HUDEP-2 (cell line): ENCODE data around the gene COL16A1.
"Not testable (repeated sequence)": the region's sequence is repeated elsewhere in the genome, so short reads cannot be mapped to it uniquely, and the experiment has no call there.

ENCODE experiments used
- DNase-seq, 76 experiments: peaks; one replicate each; lab custom pipeline; 2025; ENCODE audit not compliant: unreplicated experiment in 76 of 76; lab: John Stamatoyannopoulos, UW

COL16A1 gene

DNA sequence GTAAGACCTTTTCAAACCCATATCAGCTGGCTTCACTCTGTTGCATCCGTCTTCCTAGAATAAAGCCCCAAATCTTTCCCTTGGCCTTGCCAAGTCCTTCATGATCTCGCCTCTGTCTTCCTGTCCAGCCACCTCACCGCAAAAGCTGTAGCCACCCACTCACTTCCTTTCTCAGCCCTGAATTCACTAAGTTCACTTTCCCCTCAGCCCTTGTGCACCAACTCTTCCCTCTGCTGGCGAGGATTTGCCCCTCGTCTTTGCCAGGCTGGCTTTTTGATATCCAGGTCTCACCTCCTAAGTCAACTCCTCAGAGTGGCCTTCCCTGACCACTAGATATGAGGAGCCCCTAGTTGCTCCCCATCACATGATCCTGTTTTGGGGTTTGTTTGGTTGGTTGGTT lies 3.9 kb upstream of the COL16A1 start:
- peak in 5 of 76 experiments; percentile 14 to 46 (median 19) for DNase-seq

DNA sequence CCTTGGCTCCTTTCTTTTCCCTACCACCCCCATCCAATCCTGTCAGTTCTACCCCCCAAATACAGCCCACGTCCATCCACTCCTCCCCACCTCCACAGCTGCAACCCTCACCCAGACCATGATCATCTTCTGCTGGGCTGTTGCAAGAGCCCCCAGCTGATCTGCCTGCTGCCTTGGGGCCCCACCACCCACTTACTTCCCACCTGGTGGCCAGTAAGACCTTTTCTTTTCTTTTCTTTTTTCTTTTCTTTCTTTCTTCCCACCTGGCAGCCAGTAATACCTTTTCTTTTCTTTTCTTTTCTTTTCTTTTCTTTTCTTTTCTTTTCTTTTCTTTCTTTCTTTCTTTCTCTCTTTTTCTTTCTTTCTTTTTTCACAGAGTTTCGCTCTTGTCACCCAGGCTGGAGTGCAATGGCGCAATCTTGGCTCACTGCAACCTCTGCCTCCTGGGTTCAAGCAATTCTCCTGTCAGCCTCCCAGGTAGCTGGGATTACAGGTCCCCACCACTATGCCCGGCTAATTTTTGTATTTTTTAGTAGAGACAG lies 3.3 kb upstream of the COL16A1 start:
- DNase-seq, result not testable (repeated sequence)

DNA sequence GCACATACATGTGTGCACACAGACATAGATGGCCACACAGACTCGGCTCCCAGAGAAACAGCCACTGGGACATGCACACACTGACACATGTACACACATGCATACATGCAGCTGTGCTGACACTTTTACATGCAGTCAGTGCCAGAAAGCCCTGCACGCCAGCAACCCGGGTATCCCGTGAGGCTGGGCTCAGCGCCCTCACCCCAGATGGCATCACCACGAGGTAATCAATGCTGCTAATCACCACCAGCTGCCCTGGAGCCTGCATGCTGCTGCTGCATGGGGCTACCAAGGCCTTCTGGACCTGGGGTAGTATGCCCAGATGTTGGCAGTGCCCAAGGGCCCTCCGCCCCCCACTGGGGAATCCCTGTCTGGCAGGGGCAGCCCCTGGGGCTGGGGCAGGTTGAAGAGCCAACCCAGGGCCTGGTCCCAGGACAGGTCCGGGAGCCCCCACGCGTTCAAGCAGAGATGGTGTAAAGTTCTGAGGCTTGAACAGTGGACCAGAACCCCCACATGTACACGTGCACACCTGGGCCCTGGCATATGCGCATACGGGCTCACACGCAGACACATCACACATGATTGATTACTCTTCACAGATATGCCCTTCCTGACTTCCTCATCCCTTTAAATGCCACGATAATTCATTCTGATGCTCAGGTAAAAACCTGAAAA lies 2.7 kb upstream of the COL16A1 start:
- DNase-seq, result no peak

DNA sequence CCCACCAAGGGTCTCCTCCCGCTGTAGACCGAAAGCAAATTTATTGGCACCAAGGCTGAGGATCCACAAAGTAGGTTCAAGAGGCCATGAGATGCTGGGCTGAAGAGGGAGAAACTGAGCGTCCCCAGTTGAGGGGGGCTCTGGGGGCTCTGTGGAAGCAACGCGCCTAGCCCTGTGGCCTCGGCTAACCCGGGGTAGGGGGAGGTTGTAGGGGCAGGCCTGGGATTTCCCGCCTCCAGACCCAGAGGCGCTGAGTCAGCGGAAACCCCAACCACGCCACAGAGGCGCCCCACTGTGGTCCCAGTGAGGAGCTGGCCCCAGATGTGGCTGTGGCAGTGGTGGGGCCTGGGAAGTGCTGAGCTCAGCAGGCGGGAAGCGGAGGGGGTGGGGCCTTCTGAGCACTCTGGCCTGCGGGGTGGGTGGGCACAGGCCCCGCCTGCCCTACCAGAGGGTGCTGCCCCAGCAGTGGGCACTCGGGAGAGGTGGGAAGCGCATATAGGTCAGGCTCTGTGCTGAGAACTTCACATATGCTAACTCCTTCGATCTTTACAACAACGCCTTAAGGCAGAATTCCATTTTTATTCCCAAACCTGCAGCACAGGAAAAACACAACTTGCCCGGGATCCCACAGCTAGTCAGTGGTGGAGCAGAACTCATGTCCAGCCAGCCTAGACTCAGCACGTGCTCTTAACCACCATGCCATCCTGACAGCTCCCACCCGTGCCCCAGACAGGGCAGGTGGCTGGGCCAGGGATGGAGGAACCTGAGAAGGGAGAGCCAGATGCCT lies 1.5 kb upstream of the COL16A1 start:
- peak in 7 of 76 experiments; percentile 6 to 33 (median 10) for DNase-seq

DNA sequence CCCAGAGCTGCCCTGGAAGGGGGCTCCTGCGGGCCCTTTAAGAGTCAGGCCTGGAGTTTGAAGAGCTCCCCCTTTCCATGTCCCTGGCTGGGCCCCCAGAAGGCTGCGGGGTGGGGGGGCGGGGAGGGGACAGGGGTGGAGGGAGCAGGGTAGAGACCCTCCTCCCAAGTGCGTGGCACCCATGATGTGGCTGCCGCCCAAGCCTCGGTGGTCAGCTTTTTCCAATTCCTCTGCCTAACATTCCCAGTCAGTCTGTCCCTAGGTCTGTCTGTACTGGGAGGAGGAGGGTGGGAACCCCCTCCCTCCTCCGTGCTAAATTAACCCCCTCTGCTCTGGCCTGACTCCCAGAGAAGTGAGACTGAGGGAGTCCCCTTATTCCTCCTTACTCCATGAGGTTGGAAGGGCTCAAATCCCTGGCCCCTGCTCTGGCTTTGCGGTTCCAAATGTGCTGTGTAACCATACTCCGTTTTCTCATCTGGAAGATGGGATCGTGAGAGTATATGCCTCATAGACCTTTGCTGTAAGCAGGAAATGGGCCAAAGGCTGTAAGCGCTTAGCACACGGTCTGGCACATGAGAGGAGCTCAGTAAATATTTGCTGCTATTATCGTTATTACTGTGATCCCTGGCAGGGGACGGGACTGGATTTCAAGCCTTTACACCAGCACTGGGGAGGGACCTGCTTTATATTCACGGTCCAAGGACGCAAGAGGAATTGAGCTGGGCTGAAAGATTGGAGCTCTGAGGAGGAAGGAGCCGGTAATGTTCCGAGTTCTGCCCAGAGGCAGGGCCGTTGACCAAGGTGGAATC lies 658 bp upstream of the COL16A1 start:
- DNase-seq, result no peak

DNA sequence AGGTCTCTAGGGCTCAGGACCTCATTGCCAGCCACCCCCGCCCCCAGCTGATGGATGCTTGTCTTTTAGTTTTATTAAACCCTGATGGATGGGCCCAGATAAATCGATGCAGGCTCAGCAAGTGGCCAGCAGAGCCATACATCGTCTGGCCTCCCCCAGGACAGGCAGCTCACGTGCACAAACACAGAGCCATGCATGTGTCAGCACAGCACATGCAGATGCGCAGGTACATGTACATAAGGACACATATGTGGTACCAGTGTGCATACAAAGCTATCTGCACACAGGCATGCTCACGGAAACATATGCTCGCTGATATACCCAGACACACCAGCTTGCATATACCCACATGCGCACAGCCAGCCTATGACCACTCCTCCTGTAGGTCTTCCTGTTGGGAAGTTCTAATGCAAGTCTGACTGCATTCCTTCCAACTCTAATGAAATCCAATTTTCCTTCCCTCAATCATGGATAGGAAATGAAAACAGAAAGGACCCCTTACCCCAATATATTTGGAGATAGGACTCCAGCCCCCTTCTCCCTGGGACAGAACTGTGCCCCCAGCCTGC lies 897 bp downstream of the COL16A1 start:
- no peak for DNase-seq

DNA sequence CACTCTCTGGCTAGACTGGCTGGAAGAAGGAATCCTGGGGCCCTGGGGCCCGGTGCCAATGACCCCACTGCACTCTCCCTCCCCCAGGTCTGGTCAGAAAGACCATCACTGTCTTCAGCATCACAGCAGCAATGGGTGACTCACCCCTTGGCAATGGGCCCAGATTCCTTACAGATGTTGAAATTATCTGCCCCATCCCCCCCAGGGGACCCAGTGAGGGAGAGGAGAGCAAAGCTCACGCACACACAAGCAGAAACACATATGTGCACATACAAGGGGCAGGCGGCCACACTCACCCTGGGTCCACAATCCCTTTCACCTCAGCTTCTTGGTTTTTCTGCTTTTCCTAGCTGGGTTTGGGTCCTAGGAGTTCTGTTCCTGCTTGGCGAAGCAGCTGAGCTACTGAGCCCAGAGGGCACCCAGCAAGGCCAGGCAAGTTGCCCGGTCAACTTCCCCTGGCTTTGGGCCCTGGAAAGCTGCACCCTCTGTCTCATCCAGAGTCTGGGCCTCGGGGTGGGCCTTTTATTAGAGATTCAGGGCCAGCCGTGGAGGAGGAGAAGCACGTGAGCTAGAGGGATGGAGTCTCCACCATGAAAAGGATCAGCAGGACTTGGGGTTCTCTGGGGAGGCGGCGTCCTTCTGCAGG lies 2.6 kb downstream of the COL16A1 start:
- peak in 18 of 76 experiments; percentile 8 to 58 (median 16) for DNase-seq

DNA sequence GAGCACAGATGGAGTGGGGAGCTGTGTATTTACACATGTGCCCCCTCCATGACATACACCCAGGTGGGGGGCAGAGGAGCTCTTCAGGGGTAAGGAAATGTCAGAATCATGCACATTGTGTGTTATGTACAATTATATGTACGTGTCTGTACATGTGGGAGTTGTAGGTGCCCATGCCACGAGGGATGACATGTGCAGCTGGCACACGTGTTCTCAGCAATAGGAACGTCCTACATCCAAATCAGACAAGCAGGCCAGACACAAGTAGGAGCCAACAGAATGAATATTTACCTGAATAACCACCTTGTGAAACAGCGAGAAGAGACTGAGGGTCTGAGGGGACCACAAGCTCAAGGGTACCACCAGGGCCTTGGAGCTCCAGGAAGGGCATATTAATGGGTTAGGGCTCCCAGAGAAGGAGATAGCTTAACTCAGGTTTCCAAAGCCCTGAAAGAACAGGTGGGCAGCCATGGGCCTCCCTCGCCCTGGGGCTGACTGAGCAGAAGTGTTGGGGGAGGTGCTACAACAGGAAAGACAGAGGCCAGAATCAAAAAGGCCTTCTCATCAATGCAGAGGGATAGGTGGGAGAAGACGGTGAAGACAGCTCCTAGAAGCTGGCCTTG lies 3.2 kb downstream of the COL16A1 start:
- DNase-seq, result no peak

DNA sequence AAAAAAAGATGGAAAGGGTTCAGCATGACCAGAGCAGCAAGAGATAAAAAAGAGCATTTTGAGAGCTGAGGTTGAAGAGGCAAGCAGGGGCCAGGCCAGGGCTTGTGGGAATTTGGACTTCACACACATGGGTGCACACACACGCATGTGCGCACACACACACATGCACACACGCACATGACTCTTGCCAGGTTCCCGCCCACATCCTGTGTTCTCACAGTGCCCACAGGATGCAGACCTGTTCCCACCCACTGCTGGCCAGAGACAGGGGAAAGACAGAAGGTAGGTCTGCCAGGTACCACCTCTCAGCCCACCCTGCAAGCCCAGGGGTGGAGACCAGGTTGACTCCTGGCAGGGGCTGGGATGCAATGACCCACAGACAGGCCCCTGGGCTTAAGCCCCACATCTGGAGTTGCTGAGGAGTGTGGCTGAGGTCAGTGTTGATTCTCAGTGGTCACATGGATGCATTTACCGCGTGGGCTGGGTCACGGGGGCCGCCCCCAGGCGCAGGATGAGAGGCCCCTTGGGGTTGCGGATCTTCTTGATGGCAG lies 4.4 kb downstream of the COL16A1 start:
- DNase-seq, result no peak

DNA sequence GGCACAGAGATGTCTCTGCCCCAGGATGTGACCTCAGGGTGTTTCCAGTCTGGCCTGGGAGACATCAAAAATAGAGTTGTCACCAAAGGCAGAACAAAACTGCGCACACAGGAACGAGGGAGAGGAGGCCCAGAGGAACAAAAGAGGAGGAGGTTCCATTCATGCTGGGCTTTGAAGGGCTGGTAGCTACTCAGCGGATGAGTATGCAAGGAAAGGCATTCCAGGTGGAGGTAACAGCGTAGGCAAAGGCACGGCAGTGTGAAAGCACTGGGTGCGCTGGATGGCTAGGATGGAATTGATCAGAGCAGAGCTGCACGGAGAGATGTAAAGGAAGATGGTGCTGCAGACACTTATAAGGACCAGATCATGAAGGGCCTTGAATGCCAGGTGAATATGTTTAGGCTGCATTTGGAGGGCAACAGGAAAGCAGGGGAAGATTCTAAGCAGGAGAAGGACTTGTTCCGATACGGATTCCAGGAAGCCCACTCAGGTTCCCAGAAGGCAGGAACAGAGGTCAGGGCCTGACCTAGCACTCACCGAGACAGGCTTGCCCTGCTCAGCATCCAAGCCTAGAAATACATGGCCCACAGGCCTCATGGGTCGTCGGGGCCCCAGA lies 6.3 kb downstream of the COL16A1 start:
- no peak for DNase-seq

DNA sequence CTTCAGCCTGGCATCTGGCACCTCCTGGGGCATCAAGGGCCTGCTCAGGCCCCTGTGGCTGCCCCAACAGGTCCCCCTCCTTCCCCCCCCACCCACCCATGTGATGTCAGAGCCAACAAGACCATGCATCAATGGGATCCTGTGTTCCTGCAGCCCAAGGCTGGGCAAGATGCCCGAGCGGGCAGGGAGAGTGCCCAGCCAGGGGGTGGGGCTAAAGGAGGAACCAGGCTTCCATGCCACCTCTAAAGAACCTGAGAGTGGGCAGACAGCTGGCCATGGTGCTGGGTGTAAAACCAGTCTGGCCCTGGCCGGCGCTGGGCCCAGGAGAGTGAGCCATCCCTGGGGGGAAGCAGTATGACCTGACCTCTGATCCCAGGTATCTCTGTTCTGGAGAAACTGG lies 7.6 kb downstream of the COL16A1 start:
- no peak for DNase-seq

DNA sequence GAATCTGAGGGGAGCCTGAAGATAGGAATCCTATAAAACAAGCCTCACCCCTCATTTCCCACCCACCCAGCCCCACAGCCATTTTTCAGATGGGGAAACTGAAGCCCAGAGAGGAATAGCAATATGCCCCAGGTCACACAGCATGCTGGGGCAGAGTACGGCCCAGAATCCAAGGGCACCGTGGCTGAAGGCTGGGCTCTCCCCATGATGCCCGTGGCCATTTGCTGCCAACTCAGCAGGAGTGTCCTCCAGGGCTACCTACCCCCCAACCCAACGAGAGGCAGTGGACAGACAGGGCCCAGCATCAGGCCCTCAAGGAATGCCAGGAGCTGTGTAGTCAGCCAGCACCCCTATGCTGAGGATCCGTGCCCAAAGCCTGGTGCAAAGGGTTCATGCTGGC lies 8.5 kb downstream of the COL16A1 start:
- DNase-seq, result no peak

DNA sequence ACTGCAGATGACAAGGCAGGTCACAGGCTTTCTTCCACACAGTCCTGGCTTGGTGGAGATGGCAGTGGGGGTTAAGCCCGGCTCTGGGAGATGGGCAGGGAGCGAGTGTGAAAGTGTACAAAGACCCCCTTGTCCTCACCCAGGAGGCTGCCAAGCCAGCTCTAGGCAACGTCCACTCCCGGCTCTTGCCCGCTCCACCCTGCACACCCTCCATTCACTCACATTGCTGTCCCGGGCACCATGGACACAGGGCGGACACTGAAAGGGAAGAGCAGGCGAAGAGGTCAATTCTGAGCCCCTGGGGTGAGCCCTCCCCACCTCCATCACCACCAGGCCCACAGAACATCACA lies 8.9 kb downstream of the COL16A1 start:
- no peak for DNase-seq

DNA sequence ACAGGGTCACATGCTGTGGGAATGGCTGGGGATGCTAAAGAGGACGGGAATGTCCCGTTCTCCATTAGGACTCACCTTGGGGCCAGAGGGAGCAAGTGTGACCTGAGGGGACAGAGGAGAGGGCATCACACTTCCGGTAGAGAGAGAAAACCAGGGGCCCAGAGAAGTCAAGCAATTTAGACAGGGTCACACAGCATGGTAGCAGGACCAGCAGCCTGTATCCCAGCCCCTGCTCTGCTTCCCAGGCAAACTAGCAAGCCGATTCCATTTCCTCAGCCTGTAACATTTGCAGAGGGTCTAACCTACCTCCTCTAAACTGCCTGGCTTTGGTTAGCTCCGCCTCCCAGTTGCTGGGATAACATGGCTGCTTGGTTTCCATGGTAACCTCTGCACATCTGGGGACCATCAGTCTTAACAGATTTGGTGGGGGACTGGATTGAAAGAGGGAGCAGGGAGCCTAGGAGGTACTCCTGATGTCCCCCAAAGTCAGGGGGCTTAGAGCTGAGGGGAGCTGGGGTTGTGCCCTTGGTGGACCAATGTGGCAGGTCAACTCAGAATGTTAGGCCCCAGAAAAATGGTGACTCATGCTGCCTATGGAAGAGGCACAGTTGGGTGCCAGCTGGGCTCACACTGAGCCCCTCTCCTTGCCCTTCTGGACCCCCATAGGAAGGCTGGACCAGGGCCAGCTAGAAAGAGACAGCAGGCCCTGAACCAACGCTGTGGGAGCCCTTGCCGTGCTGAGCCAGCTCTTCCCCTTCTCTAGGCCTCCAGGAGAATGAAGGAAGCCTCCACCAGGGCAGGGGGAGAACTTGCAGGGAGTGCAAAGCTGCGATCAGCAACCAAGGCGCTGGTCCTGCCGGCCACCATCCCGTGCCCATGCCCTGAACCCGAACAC lies 9.5 kb downstream of the COL16A1 start:
- DNase-seq, result no peak

DNA sequence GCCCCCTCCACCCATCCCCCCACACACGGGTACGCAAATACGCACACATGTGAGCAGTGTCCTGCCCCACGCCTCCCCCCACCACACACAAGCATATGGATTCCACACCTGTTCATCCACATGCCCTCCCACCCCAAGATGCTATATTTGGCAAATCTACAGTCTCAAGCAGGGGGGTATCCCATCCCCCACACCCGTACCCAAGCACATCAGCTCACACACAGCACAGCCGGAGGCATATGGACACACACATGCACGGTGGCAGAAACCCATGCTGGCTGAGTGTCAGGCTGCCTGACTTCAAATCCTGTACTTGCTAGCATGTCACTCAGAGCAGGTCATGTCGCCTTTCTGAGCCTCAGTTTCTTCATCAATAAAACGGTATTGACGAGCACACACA lies 10.6 kb downstream of the COL16A1 start:
- no peak for DNase-seq

DNA sequence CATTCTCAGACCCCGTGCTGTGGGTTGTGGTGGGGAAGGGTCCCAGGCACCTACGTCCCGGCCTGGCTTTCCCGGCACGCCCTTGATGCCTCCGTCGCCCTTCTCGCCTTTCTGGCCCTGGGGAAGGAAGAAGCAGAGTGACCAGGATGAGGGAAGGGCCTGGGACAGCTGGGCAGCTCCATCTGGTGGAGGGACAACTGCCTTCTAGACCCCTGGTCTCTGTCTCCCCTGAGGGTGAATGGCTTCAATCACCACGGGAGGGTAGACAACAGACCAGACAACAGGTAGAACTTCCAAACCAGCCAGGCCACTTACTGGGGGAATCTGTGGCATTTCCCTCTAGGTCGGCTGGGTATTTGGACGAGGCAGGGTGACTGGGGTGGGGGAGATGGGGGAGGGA lies 11.9 kb downstream of the COL16A1 start:
- DNase-seq, result no peak

DNA sequence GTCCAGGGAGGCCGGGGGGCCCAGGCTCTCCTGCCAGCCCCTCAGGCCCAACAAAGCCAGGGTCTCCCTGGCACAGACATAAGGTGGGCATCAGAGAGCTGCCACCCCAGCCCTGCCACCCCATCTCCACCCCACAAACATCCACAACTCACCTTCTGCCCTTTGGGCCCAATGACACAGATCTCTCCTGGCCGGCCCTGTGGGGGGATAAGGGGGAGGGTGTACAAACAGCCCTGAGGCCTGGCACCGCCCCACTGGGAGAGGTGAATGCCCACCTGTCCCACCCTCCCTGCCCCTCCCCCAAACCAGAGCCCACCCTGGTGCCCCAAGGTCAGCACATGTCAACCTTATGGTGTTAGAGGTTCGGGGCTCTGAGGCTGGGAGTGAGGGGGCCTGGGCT lies 12.4 kb downstream of the COL16A1 start:
- no peak for DNase-seq

DNA sequence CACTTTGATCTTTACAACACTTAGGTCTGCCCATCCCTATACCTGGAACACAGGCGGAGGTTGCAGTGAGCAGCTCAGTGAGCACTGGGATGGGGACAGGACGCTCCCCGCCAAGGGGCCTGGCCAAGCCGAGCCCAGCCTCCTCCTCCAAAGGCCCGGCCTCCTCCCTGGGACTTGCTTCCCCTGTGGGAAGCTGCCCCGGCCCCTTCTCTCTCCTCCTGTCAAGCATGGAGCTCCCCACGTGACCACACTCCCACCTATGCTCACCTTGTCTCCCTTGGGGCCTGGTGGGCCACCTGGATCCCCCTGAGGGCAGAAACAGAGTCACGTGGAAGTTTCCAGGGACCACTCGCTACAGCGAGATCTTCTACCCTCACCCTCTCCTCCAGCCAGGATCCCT lies 12.9 kb downstream of the COL16A1 start:
- DNase-seq, result no peak
